Embryonic facial prominence (tissue), 1 donor: Measurements from ENCODE around the gene PF4V1.

Experiments used
- DNase-seq: peaks from one replicate; pipeline ENCODE4 v3.0.0-alpha.2; 2016; ENCODE audit errors: extremely low spot score

Gene PF4V1

GRCh38 chr4:73847526-73848182 is 5.4 kb upstream of the PF4V1 start:
- DNase-seq = no peak

GRCh38 chr4:73848183-73848777 is 4.8 kb upstream of the PF4V1 start:
- DNase-seq = no peak

GRCh38 chr4:73850261-73850970 is 2.7 kb upstream of the PF4V1 start:
- no peak for DNase-seq

GRCh38 chr4:73851293-73851692 is 1.8 kb upstream of the PF4V1 start:
- DNase-seq = no peak

GRCh38 chr4:73852771-73853170 is 325 bp upstream of the PF4V1 start:
- DNase-seq = no peak

- DNase-seq = no peak
These were observed 800 bp downstream of the PF4V1 start for GRCh38 chr4:73853718-73854473.

- no peak for DNase-seq
These were observed 2.3 kb downstream of the PF4V1 start for GRCh38 chr4:73855406-73855805.

- DNase-seq = no peak
These were observed 3.4 kb downstream of the PF4V1 start for GRCh38 chr4:73856518-73856917.

- DNase-seq = no peak
These were observed 6.6 kb downstream of the PF4V1 start for GRCh38 chr4:73859614-73860088.

- DNase-seq = no peak
These were observed 7.1 kb downstream of the PF4V1 start for GRCh38 chr4:73860181-73860580.

GRCh38 chr4:73860917-73861316 is 7.8 kb downstream of the PF4V1 start:
- DNase-seq = no peak

GRCh38 chr4:73862322-73862721 is 9.2 kb downstream of the PF4V1 start:
- DNase-seq = no peak

GRCh38 chr4:73864365-73864764 is 11.3 kb downstream of the PF4V1 start:
- DNase-seq = no peak

- DNase-seq = no peak
These were observed 11.9 kb downstream of the PF4V1 start for GRCh38 chr4:73864961-73865360.

GRCh38 chr4:73865431-73866096 is 12.5 kb downstream of the PF4V1 start:
- no peak for DNase-seq

- DNase-seq = no peak
These were observed 13.2 kb downstream of the PF4V1 start for GRCh38 chr4:73866246-73866645.

- DNase-seq = no peak
These were observed 14.7 kb downstream of the PF4V1 start for GRCh38 chr4:73867783-73868182.

GRCh38 chr4:73868206-73869129 is 15.4 kb downstream of the PF4V1 start:
- DNase-seq = no peak

- DNase-seq = no peak
These were observed 16.3 kb downstream of the PF4V1 start, which contains the start of gene CXCL1 for GRCh38 chr4:73869130-73870055. CXCL1 (plus strand) TSS chr4:73869393; CDS start chr4:73869471, 78 bp downstream.
